Measurements from ENCODE around the gene SH3GLB2.

DNA sequence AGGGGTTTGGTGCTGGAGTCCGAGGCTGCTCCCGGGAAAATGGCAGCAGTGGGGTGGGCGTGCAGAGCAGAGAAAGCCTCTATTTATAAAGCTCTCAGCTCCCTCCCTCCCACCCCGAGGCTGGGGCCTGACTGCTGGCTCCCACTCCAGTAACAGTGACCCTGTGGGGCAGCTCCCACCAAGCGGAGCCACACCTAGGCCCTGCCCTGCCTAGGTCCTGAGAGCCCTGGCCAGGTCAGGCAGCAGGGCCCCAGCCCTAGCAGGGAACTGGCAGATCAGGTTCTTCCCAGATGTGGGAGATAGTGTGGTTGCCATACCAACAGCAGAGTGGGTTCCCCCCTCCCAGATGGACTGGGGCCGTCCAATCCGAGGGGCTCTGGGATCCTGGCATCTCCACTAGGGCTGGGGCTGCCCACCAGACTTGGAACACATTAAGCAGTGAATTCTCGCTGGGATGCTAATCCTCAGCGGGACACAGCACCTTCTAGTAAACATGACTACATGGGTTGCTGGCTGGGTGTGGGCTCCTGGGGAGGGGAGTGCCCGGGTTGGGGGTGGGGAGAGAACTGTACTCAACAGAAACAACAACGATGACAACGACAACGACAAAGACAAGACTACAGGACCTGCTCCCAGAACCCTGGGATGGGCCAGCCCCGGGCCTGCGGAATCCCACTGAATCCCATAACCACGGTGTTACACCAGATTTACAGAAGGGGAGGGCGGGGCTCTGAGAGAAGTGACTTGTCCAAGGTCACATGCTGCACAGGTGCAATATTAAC lies 1.5 kb downstream of the SH3GLB2 start:
- TF ChIP-seq, protein P1, sequence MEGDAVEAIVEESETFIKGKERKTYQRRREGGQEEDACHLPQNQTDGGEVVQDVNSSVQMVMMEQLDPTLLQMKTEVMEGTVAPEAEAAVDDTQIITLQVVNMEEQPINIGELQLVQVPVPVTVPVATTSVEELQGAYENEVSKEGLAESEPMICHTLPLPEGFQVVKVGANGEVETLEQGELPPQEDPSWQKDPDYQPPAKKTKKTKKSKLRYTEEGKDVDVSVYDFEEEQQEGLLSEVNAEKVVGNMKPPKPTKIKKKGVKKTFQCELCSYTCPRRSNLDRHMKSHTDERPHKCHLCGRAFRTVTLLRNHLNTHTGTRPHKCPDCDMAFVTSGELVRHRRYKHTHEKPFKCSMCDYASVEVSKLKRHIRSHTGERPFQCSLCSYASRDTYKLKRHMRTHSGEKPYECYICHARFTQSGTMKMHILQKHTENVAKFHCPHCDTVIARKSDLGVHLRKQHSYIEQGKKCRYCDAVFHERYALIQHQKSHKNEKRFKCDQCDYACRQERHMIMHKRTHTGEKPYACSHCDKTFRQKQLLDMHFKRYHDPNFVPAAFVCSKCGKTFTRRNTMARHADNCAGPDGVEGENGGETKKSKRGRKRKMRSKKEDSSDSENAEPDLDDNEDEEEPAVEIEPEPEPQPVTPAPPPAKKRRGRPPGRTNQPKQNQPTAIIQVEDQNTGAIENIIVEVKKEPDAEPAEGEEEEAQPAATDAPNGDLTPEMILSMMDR (conservative IDR thresholded peaks at IDR 0.05) = no peak
- no peak for TF ChIP-seq EZH2 (IDR thresholded peaks at IDR 0.05; ENCODE audit: low read depth)

All from PC-9 (cell line).